K562 (cell line): Measurements from ENCODE around the gene WDR18. TPM values are rescaled to one million over a fixed set of nuclear protein-coding genes. Genes with fewer than 3 reads are reported as not detected.

ENCODE experiments used
- CBFB ChIP-seq: sonication (generic); formaldehyde crosslinking; IDR thresholded peaks from 2 replicates; pipeline ENCODE4 v1.4.0; 2020; ENCODE audit warnings: mild to moderate bottlenecking, missing genetic modification reagents
- CCNT2 ChIP-seq: IDR thresholded peaks from 2 replicates; pipeline ENCODE4 v1.6.1; 2011; ENCODE audit warnings: borderline replicate concordance, low read depth, mild to moderate bottlenecking, moderate library complexity, mixed read lengths, low read length; ENCODE audit not compliant: insufficient read length; ENCODE audit errors: extremely low read depth
- CREBBP ChIP-seq: IDR thresholded peaks from one replicate; pipeline ENCODE4 v1.6.1; 2012; ENCODE audit warnings: low read depth, mild to moderate bottlenecking, control low read depth, inconsistent platforms, low read length
- HOMEZ ChIP-seq: fragments of 250-450 bp; sonication (Bioruptor Pico); IDR thresholded peaks from 2 replicates; pipeline ENCODE4 v1.4.0; 2020; ENCODE audit warnings: mild to moderate bottlenecking, moderate library complexity
- JUNB ChIP-seq: fragments of 450-650 bp; formaldehyde crosslinking; conservative IDR thresholded peaks from 2 replicates; pipeline ENCODE4 v1.4.0; 2020; ENCODE audit warnings: mild to moderate bottlenecking
- LEF1 ChIP-seq: fragments of 450-650 bp; IDR thresholded peaks from 2 replicates; pipeline ENCODE4 v1.6.1; 2016; ENCODE audit warnings: mild to moderate bottlenecking
- MBD1 ChIP-seq: fragments of 250-450 bp; sonication (Bioruptor Pico); IDR thresholded peaks from 2 replicates; pipeline ENCODE4 v1.8.0; 2022; ENCODE audit warnings: inconsistent platforms
- MTA2 ChIP-seq: fragments of 450-650 bp; IDR thresholded peaks from 2 replicates; pipeline ENCODE4 v1.6.1; 2016; ENCODE audit warnings: low read depth
- NFE2L1 ChIP-seq: fragments of 450-650 bp; IDR thresholded peaks from 2 replicates; pipeline ENCODE4 v1.6.1; 2016; ENCODE audit warnings: missing genetic modification characterization, low read depth, mild to moderate bottlenecking, missing compliant biosample characterization, moderate library complexity, borderline replicate concordance
- POLR2B ChIP-seq: fragments of 450-650 bp; IDR thresholded peaks from 2 replicates; pipeline ENCODE4 v1.6.1; 2018; ENCODE audit warnings: low read depth; ENCODE audit not compliant: partially characterized antibody
- PTTG1 ChIP-seq: fragments of 450-650 bp; IDR thresholded peaks from 2 replicates; pipeline ENCODE4 v1.6.1; 2016; ENCODE audit warnings: low read depth, mild to moderate bottlenecking, missing genetic modification characterization, missing compliant biosample characterization
- RCOR1 ChIP-seq, 2 experiments: IDR thresholded peaks; 2 replicates each; pipeline ENCODE4 v1.6.1; 2012; ENCODE audit warnings: low read depth in 2 of 2, low read length in 2 of 2, borderline replicate concordance in 1 of 2, improper control_type of control experiment in 1 of 2
- TEAD4 ChIP-seq, 2 experiments: sonication (generic) in 1 of 2; formaldehyde crosslinking in 1 of 2; IDR thresholded peaks; 2 replicates each; pipeline versions ENCODE4 v1.6.1 to v1.8.0; 2012 to 2022; ENCODE audit warnings: borderline replicate concordance in 1 of 2, inconsistent platforms in 1 of 2, low read length in 1 of 2, mild to moderate bottlenecking in 1 of 2, missing genetic modification reagents in 1 of 2
- THRAP3 ChIP-seq: fragments of 450-650 bp; IDR thresholded peaks from 2 replicates; pipeline ENCODE4 v1.6.1; 2016; ENCODE audit warnings: mild to moderate bottlenecking, inconsistent platforms, borderline replicate concordance
- ZBTB7A ChIP-seq: IDR thresholded peaks from 2 replicates; pipeline ENCODE4 v1.6.1; 2011; ENCODE audit warnings: low read depth, mild to moderate bottlenecking, low read length, moderate library complexity, borderline replicate concordance; ENCODE audit not compliant: control insufficient read depth
- ZMIZ1 ChIP-seq, 2 experiments: fragments of 150-350 bp in 1 of 2; IDR thresholded peaks; 2 replicates each; pipeline ENCODE4 v1.6.1; 2012 to 2016; ENCODE audit warnings: low read depth in 2 of 2, low read length in 2 of 2, mild to moderate bottlenecking in 1 of 2, moderate library complexity in 1 of 2
- ZNF146 ChIP-seq: IDR thresholded peaks from one replicate; pipeline ENCODE4 v1.6.1; 2018; ENCODE audit warnings: missing compliant biosample characterization; ENCODE audit not compliant: unreplicated experiment
- ZNF239 ChIP-seq: fragments of 250-450 bp; sonication (Bioruptor Pico); IDR thresholded peaks from 2 replicates; pipeline ENCODE4 v1.4.0; 2020; ENCODE audit warnings: mild to moderate bottlenecking
- polyA plus RNA-seq, 8 experiments: library from polyadenylated mRNA; depleted of rRNA in 4 of 8; stranded (reverse) in 5 of 8; unstranded in 3 of 8; fragments of >200 nt; fragmentation: Nextera tagmentation in 2 of 8; fragmentation: Illumina TruSeq in 1 of 8; extraction: Ambion mirVana in 2 of 8; extraction: Trizol in 1 of 8; gene quantifications; 2 replicates each; pipeline versions ENCODE4 v1.2.1 to v1.2.3, GENCODE V29; 2011 to 2014; ENCODE audit warnings: inconsistent platforms in 1 of 8, missing spikeins in 1 of 8
- total RNA-seq, 7 experiments: library from RNA; depleted of rRNA in 6 of 7; stranded (reverse); fragments of >200 nt in 6 of 7; fragmentation: Illumina TruSeq in 2 of 7; extraction: Trizol in 2 of 7; gene quantifications; 2 replicates each; pipeline versions ENCODE4 v1.2.1 to v1.2.3, GENCODE V29; 2011 to 2021; ENCODE audit warnings: low replicate concordance in 1 of 7

WDR18 gene
- total and polyA plus RNA-seq, 9 of the 15 experiments (the other 6 are each of a cell fraction or from before 2014, with no cell fraction given) = 0.65 to 181 (median 30.1) TPM

- TF ChIP-seq HOMEZ (CRISPR knock-in tag) (no peak), ZNF239 (CRISPR knock-in tag) (no peak), JUNB (CRISPR knock-in tag) (no peak), THRAP3 (no peak), LEF1 (no peak), ZMIZ1 (IDR thresholded peaks at IDR 0.05; ENCODE audit: low read depth in 2 of 2, low read length in 2 of 2) (no peak), MBD1 (CRISPR knock-in tag) (no peak), POLR2B (no peak), RCOR1 (IDR thresholded peaks at IDR 0.05; ENCODE audit: borderline replicate concordance in 1 of 2, low read depth in 2 of 2, low read length in 2 of 2) (peak; percentile 91 to 98), CCNT2 (no peak), MTA2 (peak; percentile 55; the same call in 1 of the 2 replicates), ZNF146 (CRISPR knock-in tag) (no peak), TEAD4 (IDR thresholded peaks at IDR 0.05; ENCODE audit: low read length) (peak; percentile 85), TEAD4 (CRISPR knock-in tag; IDR thresholded peaks at IDR 0.05; ENCODE audit: borderline replicate concordance) (no peak), CBFB (CRISPR knock-in tag) (no peak), PTTG1 (no peak), CREBBP (no peak), ZBTB7A (peak; percentile 58; the same call in 1 of the 2 replicates), NFE2L1 (tag) (no peak)
Measured at GRCh38 chr19:1018393-1018792, 34.2 kb downstream of the WDR18 start (continued).
